GM18907 (cell line): ENCODE measurements around the gene BORCS5.
"Not testable (repeated sequence)": the region's sequence is repeated elsewhere in the genome, so short reads cannot be mapped to it uniquely, and the experiment has no call there.

ENCODE experiments used
- ATAC-seq: cut with Tn5 transposase; IDR thresholded peaks from one replicate; pipeline ENCODE4 v1.9.1; 2021; ENCODE audit warnings: mild to moderate bottlenecking, moderate library complexity; ENCODE audit not compliant: unreplicated experiment

The BORCS5 gene

DNA sequence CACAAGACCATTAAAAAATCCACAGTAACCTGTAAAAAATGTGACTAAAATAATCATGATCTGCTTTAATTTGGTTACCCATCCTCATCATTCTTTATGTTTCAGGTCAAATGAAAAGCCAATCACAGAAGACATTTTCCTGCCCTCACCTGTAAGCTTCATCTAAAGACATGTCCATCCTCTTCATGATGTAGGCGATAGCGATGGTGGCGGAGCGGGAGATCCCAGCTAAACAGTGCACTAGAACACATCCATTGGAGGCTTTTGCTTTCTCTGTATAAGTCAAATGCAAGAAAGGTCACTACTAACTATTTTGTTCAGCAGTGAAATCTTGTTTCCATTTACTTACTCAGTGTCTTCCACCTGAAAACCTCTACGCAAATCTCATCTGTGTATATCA is 123.2 kb downstream of the BORCS5 start:
- no peak for ATAC-seq

DNA sequence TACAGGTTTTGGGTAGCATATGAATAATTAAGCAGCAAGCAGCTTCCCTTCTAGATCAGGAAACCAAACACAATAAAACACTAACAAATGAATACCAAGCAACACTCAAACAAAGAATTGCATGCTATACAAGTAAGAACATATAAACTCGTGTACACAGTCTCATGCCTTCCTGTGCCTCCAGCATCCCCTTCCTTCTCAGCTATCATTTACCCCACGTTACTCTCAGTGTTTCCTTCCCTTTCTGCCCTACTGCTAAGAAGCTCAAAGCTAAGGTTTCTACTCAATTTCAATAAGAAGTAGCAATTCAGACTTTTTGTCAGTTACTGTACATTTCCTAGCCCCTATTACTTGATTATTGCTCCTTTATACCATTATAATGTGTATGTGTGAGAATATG is 124.8 kb downstream of the BORCS5 start:
- ATAC-seq = no peak

DNA sequence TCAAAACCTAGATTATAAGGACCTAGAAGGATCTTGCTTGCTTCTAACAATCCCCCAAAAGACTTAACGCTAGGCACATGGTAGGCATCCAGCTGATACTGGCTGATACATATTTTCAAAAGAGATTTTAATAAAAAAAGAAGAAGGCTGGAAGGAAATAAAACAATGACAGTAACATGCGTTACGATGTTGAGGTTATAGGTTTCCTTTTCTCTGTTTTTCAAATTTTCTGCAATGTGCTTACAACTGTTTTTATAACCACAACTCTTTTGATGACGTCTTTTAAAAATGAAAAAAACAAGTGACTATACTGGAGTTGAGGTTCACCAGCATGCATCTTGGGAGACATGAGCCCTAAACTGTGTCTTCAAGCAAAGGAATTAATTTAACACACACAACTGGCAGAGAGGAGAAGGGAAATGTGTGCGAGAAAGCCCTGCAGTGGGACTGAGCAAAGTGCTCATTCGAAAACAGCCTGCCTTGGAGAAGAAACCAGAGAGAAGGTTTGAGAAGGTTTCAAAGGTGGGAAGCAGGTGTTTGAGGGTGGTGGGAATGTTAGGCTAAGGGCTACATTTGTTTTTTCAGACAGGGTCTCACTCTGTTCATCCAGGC is 125.4 kb downstream of the BORCS5 start:
- no peak for ATAC-seq

DNA sequence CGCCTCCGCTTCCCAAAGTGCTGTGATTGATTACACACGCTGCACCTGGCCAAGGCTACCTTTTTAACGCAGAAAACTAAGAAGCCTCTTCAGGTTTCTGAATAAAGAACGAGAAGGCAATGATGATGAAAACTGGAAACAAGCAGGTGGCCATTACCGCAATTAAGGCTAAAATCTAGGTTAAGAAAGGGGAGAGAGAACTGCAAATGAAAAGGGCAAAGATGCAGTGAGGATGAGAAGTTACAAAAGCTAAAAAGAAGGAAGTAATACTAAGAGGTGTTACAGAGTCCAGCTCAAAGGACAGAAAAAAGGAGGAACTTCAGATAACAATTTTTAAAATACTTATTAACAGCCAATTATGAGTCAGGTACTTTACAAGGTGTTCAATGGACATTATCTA is 126.1 kb downstream of the BORCS5 start:
- ATAC-seq = peak; percentile 47

DNA sequence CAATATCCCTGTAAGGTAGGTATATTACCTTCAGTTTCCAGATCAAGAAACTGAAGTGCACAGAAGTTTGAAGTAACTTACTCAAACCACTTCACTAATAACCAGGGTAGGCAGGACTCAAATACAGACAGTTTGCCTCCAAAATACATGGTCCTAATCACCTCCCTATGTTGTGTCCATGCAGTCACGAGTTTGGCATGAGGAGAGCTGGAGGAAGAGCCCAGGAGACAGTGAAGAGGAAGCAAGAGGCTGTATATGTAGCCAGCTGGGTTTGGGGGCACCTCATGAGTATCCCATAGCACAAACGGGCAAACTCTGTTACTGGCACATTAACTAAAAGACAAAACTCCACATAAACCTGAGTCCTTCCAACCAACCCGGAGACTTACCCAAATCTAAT is 126.6 kb downstream of the BORCS5 start:
- ATAC-seq = no peak

DNA sequence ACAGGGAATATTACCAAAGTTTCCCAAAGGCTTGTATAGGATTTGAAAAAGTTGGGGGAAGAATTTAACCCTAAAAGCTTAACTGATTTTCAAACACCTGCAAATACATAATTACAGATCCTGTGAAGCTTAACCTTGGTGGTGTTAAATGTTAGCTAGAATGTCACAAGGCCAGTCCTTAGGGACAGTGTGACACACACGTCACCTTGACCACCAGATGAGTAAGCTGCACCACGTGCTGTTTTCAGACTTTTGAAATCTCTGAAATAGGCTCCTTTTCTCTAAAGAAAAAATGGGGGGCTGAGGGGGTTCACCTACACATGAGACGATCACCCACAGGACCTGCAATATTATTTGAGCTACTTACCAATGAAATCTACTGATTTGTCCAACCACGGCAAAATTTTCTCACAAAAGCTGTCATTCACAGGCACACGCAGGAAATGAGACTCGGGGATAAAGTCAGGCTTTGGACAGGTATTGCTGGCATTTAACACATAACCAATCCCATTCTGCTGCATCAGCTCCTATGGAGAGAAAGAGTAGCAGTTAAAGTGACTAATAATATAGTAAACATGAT is 129.9 kb downstream of the BORCS5 start:
- ATAC-seq = peak; percentile 81

DNA sequence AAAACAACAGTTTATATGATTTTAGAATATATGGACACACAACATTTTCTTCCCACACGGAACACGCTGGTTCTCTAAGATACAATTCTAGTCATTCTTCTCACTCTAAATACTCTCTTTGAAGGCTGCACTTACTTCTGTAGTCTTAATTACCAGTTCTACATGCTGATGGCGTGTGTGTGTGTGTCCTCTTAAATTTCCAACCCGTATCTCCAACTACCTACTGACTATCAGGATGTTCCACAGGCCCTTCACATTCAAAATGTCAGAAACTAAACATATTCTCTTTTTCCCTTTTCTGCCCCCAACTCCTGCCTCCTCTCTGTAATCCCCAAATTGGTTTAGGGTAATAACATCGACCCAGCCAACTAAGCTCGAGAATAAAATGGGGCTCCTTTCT is 130.6 kb downstream of the BORCS5 start:
- no peak for ATAC-seq

DNA sequence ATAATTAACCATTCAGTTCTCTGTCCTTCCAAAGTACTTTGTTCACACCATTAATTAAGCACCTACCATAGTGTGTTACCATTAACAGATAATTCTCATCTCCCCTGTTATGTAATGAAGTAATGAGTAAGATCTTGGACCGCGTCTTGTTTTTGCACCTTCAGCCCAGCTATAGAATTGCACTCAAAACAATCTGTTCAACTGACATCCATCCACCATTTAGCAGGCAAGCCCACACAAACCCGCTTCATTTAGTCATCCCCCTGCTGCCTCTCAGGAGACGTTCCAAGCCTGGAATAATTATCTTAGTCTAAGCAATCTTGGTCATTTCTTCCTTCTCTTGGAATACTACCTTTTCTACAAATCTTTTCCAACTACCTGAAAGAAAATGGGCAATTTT is 131.4 kb downstream of the BORCS5 start:
- no peak for ATAC-seq

DNA sequence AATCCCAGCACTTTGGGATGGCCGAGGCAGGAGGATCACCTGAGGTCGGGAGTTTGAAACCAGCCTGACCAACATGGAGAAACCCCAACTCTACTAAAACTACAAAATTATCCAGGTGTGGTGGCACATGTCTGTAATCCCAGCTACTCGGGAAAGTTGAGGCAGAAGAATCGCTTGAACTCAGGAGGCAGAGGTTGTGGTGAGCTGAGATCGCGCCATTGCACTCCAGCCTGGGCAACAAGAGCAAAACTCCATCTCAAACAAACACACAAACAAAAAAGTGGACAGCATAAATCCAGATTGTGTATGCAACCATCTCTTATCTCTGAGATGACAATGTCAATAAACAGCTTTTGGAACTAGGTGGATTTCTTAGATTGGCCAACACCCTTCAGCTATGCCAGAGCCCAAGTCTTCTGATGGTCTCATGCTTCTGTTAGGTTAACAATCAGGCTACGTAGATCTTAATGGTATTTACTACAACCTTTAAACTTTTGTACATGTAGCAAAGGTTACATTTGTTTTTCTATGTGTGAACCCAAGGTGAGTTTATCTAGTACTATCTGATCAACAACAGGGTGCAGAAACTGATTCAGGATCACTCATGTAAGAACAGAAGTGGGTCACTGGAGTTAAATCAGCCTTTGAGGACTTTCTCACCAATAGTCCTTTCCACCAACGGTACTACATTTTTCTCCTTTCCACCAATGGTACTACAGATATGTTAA is 132.1 kb downstream of the BORCS5 start:
- no peak for ATAC-seq

DNA sequence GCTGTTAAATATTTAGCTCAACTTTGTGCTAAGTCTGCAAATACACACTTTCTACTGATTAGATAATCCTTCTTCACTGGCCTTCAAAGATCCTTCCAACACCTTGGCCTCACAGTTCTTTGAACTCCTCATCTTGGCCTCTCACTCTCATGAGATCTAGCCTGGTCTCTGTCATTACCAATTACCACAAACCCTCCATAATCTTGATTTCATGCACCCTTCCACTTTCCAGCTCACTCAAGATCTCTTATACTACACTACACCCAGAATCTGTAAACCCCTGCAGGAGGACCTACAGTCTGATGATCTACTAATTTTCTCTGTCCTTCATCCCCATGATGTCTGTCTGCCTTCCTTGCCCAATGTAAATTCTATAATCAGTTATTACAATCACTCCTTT is 134.7 kb downstream of the BORCS5 start:
- ATAC-seq = no peak

DNA sequence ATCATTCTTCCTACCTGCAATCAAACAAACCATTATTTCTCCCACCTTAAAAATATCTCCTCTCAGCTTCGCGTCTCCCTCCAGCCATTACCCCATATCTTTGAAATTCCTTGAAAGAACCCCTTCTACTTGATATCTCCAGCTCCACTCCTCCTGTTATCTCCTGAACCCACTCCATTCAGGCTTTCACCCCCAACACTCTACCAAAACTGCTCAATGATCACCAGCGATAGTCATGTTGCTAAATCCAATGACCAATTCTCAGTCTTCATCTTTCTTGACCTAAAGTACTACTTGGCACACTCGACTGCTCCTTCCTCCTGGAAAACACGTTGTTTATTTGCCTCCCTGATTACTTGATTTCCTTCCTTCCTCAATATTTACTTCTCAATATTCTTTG is 135.7 kb downstream of the BORCS5 start:
- ATAC-seq = no peak

DNA sequence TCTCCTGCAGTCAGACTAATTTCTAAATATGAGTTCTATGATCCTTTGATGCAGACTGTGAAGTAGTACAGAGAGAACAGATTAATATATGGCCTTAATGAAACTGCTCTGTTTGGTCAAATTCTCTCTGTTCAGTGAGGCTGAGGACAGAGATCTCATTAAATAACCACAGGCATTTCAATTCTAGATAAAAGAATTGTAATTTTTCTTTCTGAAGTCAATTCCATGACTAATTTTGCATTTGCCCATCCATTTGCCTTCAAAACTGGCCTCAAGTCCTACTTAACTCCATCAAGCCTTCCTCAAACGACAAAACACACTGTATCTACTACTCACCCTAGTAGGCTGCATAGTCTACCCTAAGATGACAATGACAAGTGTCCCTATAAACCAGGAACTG is 138.7 kb downstream of the BORCS5 start:
- no peak for ATAC-seq

DNA sequence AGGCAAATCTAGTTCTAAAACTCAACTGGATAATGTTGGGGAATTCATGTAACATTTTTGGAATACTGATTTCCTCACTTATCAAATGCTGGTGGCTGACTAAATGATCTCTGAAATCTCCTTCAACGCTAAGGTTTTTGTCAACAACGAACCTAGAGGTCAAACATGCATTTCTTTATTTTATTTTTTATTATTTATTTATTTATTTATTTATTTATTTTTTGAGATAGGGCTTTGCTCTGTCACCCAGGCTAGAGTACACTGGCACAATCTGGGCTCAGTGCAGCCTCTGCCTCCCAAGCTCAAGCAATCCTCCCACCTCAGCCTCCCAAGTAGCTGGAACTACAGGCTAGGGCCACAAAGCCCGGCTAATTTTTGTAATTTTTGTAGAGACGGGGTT is 141.3 kb downstream of the BORCS5 start:
- no peak for ATAC-seq

DNA sequence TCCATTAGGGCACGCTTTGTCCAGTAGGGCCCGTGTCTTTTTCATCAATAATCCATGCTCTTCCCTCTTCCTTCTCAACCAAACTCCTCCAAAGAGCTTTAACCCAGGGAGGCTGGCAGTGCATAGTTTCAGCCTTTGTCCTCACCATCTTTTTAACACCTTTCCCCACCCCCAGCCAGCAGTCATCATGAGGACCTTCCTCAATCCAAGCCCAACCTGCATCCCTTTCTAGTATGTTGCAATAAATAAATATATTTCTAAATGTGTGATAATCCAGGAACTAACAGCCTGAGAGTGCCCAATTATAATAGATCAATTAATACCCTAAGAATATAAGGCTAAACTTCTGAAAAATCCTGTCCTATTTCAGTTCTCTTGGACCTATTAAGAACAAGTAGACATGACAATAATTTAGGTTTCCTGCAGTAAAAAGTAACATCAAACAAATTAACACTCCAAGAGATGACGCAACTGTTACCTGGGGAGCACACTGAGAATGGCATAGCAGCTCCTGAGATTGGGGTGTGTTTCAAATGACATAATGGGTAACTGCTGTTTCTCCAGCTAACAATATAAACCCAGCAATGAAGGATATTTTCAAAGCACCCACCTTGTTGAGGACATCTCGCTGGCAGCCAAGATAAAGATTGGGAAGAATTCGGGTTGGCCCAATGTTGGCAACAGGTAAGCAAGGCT is 143.2 kb downstream of the BORCS5 start:
- ATAC-seq = no peak

DNA sequence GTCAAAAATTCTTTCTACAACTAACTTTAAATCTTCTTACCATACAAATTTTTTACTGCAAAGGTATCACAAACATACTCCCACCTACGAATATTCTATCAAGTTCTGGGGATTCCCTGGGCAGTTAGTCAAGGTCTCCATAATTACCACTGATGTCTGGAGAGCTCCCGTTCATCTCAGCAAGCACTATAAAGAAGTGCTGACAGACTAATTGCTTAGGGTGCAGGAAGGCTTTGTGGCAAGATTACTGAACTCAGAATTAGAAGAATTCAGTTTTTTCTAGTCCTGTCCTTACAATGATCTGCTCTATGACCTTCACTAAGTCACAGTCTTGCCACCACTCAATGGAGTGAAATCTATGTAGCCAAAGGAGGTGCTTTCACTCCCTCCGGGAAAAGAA is 144.2 kb downstream of the BORCS5 start:
- no peak for ATAC-seq

DNA sequence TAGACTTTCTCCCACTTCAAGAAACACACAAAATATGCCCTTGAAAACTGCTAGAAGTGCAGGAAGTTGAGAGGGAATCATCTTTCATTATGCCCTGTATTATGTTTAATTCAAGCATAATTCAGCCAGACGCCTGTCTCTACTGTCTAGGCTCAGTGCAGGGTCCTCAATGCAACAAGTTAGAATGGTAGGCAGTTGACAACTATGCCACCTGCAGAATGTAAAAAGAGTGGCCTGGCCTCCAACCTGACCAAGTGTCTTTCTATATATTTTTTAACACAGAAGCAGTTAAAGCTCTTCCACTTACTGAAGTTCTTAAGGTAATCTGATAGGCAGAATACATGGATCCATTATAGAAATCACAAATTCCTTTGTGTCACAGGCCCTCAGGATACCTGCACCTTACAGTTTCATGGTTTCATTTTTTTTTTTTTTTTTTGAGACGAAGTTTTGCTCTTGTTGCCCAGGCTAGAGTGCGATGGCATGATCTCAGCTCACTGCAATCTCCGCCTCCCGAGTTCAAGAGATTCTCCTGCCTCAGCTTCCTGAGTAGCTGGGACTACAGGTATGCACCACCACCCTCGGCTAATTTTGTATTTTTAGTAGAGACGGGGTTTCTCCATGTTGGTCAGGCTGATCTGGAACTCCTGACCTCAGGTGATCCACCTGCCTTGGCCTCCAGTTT is 145.4 kb downstream of the BORCS5 start:
- ATAC-seq = not testable (repeated sequence)

DNA sequence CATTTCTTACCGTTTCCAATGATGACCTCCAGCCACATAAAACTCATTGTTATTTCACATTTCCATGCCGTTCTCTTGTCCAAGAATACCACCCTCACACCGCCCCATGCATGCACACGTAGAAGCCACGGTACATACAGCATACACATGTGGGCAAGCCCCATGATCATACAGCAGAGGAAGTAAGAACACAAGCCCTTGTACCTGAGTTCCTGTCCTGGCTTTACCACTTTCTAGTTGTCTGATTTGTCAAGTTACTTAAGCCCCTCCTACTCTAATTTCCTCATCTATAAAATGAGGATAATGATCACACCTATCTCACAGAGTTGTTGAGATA is 145.9 kb downstream of the BORCS5 start:
- no peak for ATAC-seq

DNA sequence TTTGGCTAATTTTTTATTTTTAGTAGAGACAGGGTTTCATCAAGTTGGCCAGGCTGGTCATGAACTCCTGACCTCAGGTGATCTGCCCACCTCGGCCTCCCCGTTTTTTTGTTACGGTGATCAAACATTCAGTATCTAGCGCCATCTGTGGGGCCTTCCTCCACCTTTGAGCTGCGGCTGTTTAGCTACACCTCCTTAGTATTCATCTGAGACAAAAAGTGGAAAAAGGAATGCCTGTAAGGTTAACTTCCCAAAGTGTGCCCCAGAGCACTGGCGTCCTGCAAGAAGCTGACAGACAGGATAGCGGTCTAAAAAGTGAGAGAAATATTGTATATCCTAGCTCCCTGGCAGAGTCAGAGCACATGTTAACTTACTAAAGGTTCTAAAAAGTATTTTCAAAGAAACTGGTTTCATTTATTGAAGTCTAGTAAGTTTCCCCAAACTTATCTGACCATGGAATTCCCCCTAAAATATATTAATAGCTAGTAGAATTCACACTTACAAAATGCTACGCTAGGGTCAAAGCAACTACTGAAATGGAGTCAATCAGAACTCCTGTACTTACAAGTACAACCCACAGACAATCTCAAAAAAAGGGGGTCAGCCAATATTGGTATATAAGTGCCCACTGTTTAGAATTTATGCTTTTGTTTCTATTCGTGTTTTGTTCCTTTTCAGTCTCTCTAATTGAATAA is 146.7 kb downstream of the BORCS5 start:
- ATAC-seq = no peak

DNA sequence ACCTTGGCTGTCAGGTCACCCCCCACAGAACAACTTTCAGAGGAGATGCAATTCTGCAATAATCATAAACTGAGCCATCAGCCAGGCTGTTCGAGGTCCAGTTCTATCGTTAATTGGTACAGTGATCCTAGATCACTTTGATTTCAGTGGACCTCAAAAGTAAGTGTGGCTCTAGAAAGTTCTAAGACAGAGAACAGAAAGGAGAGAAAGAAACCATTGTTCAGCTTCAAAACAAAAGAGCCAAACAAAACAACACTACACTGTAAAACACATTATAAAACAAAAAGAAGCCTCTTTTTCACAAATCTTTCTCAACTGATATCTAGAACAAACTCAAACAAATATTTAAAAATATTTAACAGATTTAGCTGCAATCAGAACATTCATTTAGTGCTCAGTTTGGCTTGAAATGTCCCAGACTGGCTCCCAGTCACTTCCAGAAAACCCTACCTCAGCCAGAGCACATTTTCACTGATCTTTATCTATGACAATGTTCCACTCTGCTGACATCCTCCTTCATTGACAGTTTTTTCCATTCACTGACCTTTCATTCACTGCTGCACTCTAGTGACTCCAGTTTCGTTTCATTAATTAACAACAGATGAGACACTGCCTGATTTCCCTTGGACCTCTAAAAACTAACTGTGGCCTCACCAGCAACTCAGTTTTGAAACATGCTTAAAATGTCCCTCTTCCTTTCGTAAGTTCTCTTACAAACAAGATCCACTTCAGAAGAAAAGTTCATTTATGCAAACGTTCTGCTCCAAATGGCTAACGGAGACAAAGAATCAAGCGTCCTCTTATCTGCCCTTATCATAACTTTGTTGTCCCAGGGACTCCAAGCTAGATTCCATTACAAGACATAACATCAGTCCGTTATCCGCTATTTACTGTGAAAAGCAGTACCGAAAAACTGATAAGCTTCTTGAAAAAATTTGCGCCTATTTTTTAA is 148.9 kb downstream of the BORCS5 start:
- ATAC-seq = peak; percentile 83

DNA sequence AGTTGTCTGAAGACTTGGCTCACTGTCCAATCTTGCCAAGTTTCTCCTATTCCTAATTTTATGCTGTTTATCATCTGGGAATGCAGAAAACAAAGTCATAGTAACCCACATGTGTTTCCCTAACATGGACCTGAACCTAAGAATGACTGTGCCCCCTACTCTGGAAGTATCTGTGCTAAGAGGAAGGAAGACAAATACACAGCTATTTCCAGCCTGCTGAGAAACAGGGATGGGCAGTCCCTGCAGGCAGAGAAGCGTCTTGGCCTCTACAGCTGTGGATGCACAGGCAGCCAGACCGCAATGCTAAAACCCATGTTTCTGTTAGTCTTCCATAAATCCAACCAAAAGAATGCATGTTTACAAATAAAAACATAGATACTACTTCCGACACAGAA is 149.6 kb downstream of the BORCS5 start:
- no peak for ATAC-seq
